NCI-H226 (cell line): ENCODE data around the gene PDRG1.
"Not testable (repeated sequence)": the region's sequence is repeated elsewhere in the genome, so short reads cannot be mapped to it uniquely, and the experiment has no call there.

Experiments
- DNase-seq: peaks from one replicate; pipeline ENCODE4 v3.0.0-alpha.2; 2015

Gene PDRG1

DNA sequence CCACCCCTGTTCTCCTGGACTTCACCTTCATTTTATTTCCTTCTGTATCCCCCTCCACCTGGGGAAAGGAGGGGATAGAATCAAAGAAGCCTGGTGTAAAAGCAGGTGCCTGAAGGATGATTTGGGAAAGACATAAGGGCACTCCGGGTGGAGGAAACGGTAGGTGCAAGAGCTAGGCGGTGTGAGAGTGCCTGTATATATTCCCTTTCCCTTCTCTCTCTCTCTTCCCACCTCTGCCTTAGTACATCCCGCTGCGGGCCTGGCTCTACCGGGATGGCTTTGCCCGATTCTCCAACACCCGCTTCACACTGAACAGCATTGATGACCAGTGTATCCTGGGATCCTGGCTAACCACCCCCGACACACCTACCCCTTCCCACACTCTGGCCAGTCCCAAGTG, 26.2 kb downstream of the PDRG1 start:
- no peak for DNase-seq

DNA sequence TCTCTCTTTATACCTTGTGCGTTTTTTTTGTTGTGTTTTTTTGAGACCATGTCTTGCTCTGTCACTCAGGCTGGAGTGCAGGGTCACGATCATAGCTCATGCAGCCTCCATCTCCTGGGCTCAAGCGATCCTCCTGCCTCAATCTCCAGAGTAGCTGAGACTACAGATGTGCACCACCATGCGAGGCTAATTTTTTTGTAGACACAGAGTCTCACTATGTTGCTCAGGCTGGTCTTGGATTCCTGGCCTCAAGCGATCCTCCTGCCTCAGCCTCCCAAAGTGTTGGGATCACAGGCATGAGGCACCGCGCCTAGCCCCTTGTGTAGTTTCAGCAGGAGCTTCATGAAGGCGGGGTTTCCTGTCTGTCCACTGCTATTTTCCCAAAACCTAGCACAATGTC, 27.3 kb downstream of the PDRG1 start:
- DNase-seq, result no peak

DNA sequence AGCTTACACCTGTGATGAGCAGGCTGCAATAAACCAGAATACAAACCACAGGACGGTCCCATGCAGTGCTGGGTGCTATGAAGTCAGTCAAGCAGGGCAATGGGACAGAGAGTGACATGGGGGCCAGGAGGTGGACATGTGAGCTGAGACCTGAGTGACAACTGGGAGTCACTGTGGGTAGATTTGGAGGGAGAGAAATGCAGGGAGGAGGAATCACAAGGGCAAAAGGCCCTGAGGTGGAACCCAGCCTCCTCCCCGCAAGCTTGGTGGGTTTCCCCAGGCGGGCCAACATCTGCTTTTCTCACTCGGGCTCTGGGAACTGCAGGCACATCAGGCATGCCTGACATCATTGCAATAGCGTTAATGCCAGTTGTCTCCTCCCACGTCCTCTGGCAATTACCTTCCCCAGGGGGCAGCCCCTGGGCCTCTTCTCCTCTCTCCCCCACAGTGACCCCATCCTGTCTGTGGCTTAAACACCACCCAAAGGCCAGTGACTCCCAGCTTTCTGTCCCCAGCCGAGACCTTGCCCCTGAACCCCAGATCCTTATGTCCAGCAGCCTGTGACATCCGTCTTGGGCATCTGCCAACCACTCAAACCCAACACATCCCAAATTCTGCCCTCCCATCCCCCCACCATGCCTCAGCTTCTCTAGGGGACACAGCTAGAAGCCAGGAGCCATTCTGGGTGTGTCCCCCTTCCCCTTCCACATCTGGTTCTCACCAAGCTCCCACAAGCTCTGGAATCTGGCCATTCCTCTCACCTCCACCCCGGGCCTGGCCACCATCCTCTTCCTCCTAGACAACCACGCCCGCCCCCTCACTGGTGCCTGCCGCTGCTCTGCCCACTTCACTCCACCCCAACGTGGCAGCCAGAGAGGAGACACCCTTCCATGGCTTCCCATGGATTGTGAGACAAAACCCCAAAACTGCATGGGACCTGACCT, 28.2 kb downstream of the PDRG1 start:
- no peak for DNase-seq

DNA sequence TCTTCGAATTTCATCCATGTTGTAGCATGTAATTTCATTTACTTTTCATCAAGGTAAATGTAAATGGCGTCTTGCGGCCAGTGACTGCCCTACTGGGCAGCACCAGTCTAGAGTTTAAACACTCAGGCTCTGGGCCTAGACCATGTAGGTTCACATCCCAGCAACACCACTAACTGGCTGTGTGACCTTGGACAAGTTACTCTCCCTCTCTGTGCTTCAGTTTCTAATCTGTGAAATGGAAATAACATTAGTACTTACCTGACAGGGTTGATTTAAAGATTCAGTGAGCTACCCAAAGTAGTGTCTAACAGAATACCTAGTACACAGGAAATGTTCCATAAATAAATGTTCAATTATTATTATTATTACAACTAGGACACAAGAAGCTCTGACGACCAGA, 29.3 kb downstream of the PDRG1 start:
- DNase-seq, result no peak

DNA sequence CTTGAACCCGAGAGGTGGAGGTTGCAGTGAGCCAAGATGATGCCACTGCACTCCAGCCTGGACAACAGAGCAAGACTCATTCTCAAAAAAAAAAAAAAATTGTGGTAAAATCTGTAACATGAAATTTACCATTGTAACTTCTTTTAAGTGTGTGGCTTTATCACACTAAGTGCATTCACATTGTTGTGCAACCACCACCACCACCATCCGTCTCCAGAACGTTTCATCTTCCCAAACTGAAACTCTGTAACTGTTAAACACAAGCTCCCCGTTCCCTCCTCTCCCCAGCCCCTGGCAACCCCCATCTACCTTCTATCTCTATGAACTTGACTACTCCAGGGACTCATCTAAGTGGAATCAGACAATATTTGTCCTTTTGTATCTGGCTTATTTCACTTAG, 29.7 kb downstream of the PDRG1 start:
- no peak for DNase-seq

DNA sequence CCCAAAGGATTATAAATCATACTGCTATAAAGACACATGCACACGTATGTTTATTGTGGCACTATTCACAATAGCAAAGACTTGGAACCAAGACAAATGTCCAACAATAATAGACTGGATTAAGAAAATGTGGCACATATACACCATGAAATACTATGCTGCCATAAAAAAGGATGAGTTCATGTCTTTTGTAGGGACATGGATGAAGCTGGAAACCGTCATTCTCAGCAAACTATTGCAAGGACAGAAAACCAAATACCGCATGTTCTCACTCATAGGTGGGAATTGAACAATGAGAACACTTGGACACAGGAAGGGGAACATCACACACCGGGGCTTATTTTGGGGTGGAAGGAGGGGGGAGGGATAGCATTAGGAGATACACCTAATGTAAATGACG, 30.4 kb downstream of the PDRG1 start:
- DNase-seq, result not testable (repeated sequence)

DNA sequence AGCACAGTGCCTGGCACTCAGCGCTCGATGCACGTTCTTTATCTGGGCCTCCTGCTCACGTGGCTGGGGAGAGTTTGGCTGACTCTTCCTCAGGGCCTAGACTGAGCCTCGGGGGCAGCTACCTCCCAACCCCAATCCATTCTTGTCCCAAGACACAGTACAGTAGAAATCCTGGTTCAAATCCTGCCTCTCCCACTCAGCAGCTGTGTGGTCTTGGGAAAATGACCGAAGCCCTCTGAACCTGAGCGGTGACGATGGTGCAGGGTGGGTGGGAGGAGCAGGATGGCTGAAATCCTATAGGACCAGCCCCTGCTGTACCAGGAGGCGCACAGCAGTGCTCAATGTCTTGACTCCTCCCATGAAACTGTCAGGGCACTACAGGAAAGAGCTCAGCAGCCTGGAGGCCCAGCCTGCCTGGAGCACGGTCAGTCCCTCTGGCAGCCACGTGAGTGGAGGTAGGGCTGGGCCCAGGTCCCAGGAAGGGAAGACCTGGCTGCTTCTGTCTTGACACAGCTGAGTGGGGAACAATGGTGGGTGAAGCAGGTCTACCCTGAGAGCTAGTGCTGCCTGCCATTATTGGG, 31.5 kb downstream of the PDRG1 start:
- no peak for DNase-seq

DNA sequence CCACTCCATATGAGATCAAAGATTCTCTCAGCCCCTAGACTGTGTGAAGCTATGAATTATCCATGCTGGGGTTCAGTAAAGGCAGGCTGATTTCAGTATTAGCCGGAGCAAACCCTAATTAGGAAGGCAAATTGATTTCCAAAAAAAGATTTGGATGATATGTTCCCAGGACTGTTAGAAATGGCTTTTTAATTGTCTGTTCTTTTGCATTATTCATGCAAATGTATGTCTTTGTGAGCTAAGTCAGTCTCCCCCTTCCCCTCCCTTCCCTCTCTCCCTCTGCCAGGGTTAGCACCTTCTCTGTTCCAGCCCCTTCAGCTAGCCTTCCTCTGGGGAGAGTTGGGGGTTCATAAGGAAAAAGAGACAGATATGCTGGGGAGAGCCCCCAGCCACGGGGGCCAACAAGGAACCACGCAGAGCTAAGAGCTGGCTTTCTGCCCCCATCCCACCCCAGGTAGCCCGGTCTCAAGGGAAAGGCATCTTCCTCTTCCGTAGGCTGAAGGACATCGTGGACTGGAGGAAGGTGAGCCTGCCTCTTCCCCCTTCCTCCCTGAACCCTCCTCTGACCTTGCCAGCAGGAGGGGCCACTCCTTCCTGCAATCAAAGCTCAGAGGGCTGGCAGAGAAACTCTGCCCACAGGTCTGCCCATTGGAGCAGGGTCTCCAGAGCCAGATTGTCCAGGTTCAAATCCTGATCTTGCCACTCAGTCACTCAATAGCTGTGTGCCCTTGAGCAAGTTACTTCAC, 32.3 kb downstream of the PDRG1 start:
- DNase-seq, result no peak

DNA sequence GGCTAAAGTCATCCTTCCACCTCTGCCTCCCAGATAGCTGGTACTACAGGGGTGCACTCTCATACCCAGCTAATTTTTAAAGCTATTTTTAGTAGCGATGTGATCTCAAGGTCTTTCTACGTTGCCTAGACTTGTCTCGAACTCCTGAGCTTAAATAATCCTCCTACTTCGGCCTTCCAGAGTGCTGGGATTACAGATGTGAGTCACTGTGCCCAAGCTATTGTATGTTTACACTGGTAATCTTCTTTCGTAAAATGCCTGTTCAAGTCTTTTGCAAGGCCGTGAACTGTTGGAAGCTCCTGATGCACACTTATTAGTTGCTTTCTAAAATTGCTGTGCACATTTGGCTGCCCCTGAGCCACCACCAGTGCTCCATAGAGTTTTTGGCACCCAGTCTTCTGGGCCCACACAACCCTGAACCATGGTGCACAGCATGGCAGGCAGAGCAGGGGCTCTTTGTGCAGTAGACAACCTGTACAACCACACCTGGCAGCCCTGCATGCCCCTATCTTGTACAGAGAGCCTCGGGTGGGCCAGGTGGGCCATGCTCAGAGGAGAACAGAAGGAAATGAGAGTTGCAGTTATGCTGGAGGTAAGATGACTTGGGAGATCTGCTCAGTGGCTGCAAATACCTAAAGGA, 33.3 kb downstream of the PDRG1 start:
- DNase-seq, result no peak

DNA sequence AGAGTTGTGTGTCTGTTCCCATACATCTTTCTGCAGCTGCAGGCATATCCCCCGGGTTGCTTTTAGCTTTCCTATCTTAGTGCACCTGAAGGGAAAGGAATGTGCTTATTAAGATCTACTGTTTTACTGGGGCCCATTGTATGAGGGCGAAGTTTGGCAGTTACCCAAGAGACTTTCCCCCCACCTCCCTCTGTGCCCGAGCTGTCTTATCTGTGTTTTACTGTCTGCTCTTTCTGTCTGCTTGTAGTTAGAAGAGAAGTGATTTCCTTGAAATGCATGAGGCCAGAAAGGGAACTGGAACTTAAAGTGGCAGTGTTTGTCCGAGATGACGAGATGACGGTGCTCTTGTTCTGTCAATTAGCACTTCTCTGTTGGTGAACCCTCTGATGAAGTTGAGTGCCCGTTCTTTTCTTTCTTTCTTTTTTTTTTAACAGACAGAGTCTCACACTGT, 33.9 kb downstream of the PDRG1 start:
- not testable (repeated sequence) for DNase-seq

DNA sequence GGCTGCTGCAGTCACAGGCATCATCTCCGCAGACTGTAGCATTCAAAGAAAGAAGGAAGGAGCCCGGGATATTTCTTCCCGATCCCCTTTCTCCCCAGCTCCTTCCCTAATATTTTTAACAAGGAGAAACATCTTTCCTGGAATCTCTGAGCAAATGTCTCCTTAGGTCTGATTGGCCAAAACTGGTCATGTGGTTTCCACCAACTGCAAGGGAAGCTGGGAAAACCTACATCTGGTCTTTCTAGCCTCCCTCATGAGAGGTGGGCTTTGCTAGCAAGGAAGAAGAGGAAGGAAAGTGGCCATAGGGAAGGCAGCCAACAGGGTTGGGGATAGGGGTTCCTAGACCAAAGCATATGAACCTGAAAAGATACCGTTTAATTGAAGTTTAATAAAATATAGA, 35.1 kb downstream of the PDRG1 start:
- DNase-seq, result no peak

DNA sequence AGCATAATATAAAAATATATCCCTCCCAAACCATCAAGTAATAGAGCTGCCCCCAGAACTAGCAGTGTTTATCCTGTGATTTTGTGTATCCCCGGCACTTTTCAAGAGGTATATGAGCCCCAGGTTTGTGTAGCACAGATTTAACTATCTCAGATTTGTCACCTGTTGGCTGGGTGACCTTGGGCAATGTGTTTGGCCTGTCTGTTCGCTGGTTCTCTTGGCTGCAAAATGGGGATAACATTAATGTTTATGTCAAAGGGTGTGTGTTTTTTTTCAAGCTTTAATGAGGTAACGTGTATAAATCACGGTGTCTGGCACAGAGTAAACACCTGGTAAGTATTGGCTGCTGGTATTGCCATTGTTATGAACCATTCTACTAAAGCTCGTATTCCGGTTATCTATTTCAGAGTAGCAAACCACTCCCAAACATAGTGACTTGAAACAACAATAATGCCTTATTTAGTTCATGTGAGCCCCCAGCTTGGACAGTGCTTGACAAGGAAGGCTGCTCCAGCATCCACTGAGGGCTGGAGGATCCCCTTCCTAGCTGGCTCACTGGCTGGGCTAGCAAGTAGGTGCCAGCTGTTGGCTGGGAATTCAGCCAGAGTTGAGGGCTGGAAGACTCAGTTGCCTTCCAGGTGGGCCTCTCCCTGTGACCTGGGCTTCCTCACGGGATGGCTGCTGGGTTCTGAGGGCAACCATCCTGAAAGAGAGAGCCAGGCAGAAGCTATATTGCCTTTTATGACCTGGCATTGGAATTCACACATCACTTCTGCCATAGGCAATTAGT, 36.2 kb downstream of the PDRG1 start:
- no peak for DNase-seq

DNA sequence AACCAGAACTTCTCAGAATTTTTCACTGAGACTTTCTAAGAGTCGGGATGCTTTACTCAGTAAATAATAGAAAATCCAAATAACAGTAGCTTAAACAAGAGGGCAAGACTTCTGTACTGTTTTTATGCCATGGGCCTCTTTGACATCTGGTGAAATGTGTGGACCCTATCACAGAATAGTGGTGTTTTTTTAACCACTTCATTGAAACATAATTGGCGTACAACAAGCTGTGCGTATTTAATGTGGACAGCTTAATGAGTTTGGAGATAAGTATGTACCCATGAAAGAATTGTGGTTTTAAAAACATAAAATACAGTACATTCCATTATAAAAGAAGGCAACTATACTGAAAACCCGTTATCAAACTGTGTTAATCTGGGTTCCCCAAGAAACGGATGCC, 37.7 kb downstream of the PDRG1 start:
- DNase-seq, result no peak

DNA sequence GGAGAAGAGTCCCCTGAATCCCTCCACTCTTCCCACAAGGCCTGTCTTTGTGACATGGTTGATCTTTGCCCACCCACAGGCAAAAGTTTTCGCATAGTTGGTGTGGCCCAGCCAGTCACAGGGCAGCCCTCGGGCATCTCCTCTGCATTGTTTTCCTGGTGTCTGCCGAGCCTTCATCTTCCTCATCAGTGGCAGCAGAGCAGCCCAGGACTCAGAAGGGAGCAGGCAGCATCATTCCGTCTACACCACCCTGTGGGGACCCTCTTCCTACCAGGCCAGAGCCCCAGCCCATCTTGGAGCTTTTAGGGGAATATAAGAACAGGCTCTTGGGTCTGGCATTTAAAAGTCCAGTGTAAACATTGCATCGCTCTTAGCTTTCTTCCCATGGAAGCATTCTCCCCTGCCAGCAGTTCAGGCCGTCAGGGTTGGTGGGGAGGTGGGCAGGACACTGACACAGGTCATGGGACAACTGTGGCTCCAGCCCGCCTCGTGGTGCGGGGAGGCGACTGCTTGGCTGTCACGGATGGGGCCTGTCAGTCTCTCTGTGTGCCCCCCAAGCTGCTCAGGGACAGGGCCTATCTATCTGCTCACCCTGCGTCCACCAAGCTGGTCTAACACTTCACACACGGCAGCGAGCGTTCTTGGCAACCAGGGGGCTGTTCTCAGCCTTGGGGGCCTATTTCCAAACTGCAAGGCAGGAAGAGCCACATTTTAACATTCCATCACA, 38.3 kb downstream of the PDRG1 start:
- DNase-seq, result no peak

DNA sequence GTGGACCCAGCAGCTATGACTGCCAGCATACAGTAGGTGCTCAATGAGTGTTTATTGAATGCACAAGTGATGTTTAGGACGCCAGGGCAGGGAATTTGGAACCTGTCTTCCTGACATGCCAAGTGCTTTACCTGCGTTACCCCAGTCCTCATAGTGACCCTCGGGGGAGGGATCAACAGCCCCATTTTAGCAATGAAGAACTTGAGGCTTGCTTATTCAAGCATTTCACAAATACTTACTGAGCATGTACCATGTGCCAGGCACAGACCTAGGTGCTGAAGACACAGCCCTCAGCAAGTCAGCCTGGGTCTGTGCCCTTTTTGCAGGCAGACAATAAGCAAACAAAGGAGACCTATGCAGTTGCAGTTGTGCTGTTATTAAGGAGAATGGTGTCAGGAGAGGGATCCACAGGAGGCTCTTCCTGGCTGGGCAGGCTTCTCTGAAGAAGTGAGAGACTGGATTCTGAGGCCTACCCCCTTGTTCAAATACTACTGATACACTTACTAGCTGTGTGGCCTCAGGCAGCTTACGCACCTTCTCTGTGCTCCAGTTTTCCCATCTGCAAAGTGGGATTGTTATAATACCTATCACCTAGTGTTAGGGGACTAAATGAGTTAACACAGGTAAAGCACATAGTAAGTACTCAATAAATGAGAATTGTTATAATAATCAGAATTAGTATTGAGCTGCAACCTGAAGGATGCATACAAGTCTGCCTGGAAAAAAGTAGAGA, 41.6 kb downstream of the PDRG1 start:
- no peak for DNase-seq

DNA sequence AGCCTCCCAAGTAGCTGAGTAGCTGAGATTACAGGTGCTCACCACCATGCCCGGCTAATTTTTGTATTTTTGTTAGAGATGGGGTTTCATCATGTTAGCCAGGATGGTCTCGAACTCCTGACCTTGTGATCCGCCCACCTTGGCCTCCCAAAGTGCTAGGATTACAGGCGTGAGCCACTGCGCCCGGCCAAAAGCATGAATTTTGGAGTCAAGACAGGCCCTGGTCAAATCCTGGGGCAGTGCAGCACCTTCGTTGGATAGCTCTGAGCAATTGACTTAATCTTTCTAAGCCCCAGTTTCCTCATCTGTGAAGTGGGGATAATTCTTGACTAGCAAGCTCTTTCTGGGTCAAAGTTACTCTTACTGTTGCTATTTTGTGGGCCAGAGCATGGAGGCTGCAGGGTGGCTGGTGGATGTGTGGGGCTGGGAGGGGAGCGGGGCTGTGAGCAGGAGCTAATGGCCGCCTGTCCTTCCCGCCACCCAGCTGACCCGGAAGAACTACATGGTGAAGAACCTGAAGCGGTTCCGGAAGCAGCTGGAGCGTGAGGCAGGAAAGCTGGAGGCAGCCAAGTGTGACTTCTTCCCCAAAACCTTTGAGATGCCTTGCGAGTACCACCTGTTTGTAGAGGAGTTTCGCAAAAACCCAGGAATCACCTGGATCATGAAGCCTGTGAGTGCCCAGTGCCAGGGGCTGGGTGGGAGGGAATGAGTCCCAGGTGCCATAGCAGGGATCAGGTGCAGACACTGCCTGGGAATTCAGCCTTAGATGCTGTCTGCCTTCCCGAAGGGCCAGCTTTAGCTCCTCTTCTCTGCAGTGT, 42.4 kb downstream of the PDRG1 start:
- no peak for DNase-seq

DNA sequence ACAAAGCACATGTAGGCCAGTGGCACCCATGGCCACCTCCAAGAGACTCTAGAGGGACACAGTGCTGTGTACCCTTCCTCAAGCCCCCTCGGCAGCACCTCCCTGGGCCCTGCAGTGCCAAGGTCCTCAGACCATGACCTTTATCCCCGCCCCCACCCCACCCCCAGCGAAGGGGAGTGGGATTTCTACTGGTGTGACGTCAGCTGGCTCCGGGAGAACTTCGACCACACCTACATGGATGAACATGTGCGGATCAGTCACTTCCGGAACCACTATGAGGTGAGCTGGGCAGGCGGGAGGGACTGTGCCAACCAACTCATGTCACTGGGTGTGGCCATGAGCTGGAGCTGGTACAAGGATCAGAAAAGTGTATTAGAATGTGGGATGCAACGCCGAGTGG, 43.4 kb downstream of the PDRG1 start:
- no peak for DNase-seq

DNA sequence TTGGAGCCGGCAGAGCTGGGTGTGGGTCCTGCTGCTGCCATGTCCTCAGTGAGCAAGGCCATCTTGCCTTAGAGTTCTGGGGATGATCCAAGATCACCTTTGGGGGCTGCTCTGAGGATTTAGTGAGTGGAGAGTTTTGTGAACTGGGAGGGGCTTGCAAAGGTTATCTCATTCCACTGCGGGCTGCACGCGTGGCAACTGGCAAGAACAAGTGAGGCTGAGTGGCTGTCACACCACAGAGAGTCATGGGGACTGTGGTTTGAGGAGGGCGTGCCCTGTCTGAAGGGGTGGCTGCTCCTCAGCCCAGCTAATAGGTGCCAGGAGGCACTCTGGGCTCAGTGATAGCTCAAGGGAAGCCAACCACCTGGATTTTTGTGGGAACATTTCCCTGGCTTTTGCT, 43.8 kb downstream of the PDRG1 start:
- DNase-seq, result no peak

DNA sequence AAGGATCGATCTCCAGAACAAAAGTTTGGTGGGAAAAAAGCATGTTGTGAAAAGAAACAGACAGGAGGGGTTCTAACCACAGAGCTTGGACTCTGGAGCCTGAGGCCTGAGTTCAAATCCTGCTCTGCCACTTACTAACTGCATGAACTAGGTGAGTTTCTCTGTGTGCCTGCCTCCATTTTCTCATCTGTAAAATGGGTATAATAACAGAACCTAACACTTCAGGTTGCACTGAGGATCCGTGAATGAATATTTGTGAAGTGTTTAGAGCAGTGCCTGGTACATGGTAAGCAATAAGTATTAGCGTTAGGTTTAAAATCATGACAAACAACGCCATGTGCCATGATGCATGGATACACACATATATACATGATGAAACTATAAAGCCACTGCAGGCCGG, 44.8 kb downstream of the PDRG1 start:
- no peak for DNase-seq

DNA sequence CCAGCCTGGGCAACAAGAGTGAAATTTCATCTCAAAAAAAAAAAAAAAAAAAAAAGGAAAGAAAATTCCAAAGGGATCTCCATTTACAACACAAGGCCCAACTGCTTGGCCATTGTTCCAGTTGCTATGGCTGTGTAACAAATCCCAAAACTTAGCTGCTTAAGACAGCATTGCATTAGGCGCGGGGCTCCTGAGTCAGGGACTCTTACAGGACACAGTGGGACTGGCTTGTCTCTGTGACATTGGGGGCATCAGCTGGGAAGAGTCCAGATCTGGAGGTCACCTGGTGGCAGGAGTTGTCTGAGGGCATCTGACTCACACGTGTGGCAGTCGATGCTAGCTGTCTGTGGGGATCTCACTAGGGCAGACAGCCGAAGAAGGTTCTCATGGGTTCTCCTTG, 45.8 kb downstream of the PDRG1 start:
- DNase-seq, result no peak
